Endothelial cell of umbilical vein (primary cell): ENCODE results near the gene MCM9. TPM values are rescaled to one million over a fixed set of nuclear protein-coding genes. Genes with fewer than 3 reads are reported as not detected.

Source experiments
- BruUV-seq: library from RNA; stranded (reverse); fragments of 400-500 nt; replicated peaks from 2 replicates; lab custom pipeline; 2021; lab: Mats Ljungman, UMichigan
- CTCF ChIA-PET: fragments of 300-600, 350-600 bp; sonication (Branson Sonifier 250); formaldehyde crosslinking; loops from one replicate; lab custom pipeline; 2021; ENCODE audit warnings: antibody characterized with exemption, inconsistent platforms; lab: Charles Lee
- POLR2A ChIA-PET: fragments of 300-600, 350-600 bp; sonication (Branson Sonifier 250); formaldehyde crosslinking; loops from one replicate; lab custom pipeline; 2021; ENCODE audit warnings: antibody characterized with exemption, inconsistent platforms; lab: Charles Lee
- DNase-seq: peaks from one replicate; pipeline ENCODE4 v3.0.0-alpha.2; 2011; ENCODE audit warnings: low read depth, low spot score
- FAIRE-seq: peaks from 2 replicates; lab custom pipeline; 2011; peaks lifted over from hg19 to GRCh38; lab: Jason Lieb, UNC
- H2AFZ ChIP-seq: 2 replicates; pipeline ENCODE4 v1.6.0; 2012; ENCODE audit warnings: low read depth, low read length, control low read depth, inconsistent platforms
- H3K27ac ChIP-seq: 2 replicates; pipeline ENCODE4 v1.5.1; 2011; ENCODE audit warnings: low read depth, mild to moderate bottlenecking, control low read depth, low read length, moderate library complexity; ENCODE audit not compliant: insufficient read depth
- H3K27me3 ChIP-seq, 2 experiments: 2 replicates each; pipeline versions ENCODE4 v1.6.0 to v1.6.1; 2011; ENCODE audit warnings: low read length in 2 of 2, mixed read lengths in 1 of 2; ENCODE audit not compliant: control insufficient read depth in 2 of 2, insufficient read depth in 2 of 2
- H3K36me3 ChIP-seq, 2 experiments: 2 replicates in 1 of 2; 3 replicates in 1 of 2; pipeline ENCODE4 v1.5.1; 2011; ENCODE audit warnings: low read length in 2 of 2, mild to moderate bottlenecking in 1 of 2, moderate library complexity in 1 of 2; ENCODE audit not compliant: control insufficient read depth in 2 of 2, insufficient read depth in 2 of 2; ENCODE audit errors: extremely low read depth in 1 of 2
- H3K4me1 ChIP-seq: 3 replicates; pipeline ENCODE4 v1.5.1; 2011; ENCODE audit warnings: mild to moderate bottlenecking, low read length; ENCODE audit not compliant: control insufficient read depth, insufficient read depth; ENCODE audit errors: extremely low read depth
- H3K4me2 ChIP-seq: 2 replicates; pipeline ENCODE4 v1.6.1; 2011; ENCODE audit warnings: low read length, control low read depth, mixed read lengths; ENCODE audit not compliant: insufficient read depth
- H3K4me3 ChIP-seq, 3 experiments: fragments of 200-600 bp in 1 of 3; sonication (generic), shearing (Covaris generic) in 1 of 3; replicated peaks in 1 of 3; 2 replicates each; pipeline ENCODE4 v1.5.1; 2011 to 2016; ENCODE audit warnings: control low read depth in 3 of 3, low read length in 3 of 3, mild to moderate bottlenecking in 2 of 3, inconsistent platforms in 1 of 3, low read depth in 1 of 3, moderate library complexity in 1 of 3; ENCODE audit not compliant: insufficient read depth in 1 of 3
- H3K79me2 ChIP-seq: 2 replicates; pipeline ENCODE4 v1.6.0; 2012; ENCODE audit warnings: low read length, inconsistent platforms; ENCODE audit not compliant: control insufficient read depth, insufficient read depth
- H3K9ac ChIP-seq: replicated peaks from 2 replicates; pipeline ENCODE3; 2011; ENCODE audit warnings: low read length, control low read depth; ENCODE audit not compliant: insufficient read depth; ENCODE audit errors: extremely low read depth
- H3K9me1 ChIP-seq: replicated peaks from 3 replicates; pipeline ENCODE4 v1.6.0; 2011; ENCODE audit warnings: mild to moderate bottlenecking, low read length; ENCODE audit not compliant: control insufficient read depth, insufficient read depth; ENCODE audit errors: extremely low read depth
- H3K9me3 ChIP-seq: replicated peaks from 2 replicates; pipeline ENCODE4 v1.5.1; 2012; ENCODE audit warnings: low read length, inconsistent platforms; ENCODE audit not compliant: control insufficient read depth, insufficient read depth
- H4K20me1 ChIP-seq: replicated peaks from 2 replicates; pipeline ENCODE3; 2011; ENCODE audit warnings: mild to moderate bottlenecking, low read length; ENCODE audit not compliant: control insufficient read depth, insufficient read depth; ENCODE audit errors: extremely low read depth
- CTCF ChIP-seq, 2 donors: IDR thresholded peaks; 1 replicate in 1 of 2; 2 replicates in 1 of 2; pipeline ENCODE4 v1.5.1; 2011; ENCODE audit warnings: low read length in 2 of 2, mild to moderate bottlenecking in 2 of 2, moderate library complexity in 2 of 2, control low read depth in 1 of 2, inconsistent platforms in 1 of 2, low read depth in 1 of 2; ENCODE audit not compliant: insufficient read depth in 1 of 2; ENCODE audit errors: extremely low read depth in 1 of 2
- FOS ChIP-seq: IDR thresholded peaks from 2 replicates; pipeline ENCODE4 v1.6.1; 2011; ENCODE audit warnings: mild to moderate bottlenecking, low read length, moderate library complexity, borderline replicate concordance; ENCODE audit not compliant: insufficient read depth
- GATA2 ChIP-seq: IDR thresholded peaks from 2 replicates; pipeline ENCODE4 v1.7.0; 2011; ENCODE audit warnings: low read depth, mild to moderate bottlenecking, moderate library complexity, mixed read lengths, low read length; ENCODE audit not compliant: insufficient read length, insufficient read depth
- JUN ChIP-seq: IDR thresholded peaks from 2 replicates; pipeline ENCODE4 v1.6.1; 2011; ENCODE audit warnings: borderline replicate concordance, low read depth; ENCODE audit not compliant: insufficient read length, insufficient read depth
- POLR2A ChIP-seq: IDR thresholded peaks from 2 replicates; pipeline ENCODE4 v1.6.1; 2012; ENCODE audit warnings: low read depth, mild to moderate bottlenecking, control low read depth, low read length
- POLR2AphosphoS5 ChIP-seq: IDR thresholded peaks from 2 replicates; pipeline ENCODE4 v1.6.1; 2012; ENCODE audit warnings: low read depth, mild to moderate bottlenecking, control low read depth, low read length, moderate library complexity; ENCODE audit not compliant: insufficient read depth
- dilution Hi-C: fragments of 300-500 bp; cut with MboI; formaldehyde crosslinking; loops from one replicate; pipeline ENCODE4 v1.15.0; 2019; ENCODE audit warnings: low sequenced_read_pairs; ENCODE audit not compliant: extremely low pct_ligation_motif_present
- intact Hi-C: fragments of 100-400 bp; cut with micrococcal nuclease; formaldehyde crosslinking; loops from one replicate; pipeline ENCODE4 v1.10.0; 2022
- polyA plus RNA-seq, 4 experiments: library from polyadenylated mRNA; depleted of rRNA in 3 of 4; stranded (reverse) in 3 of 4; unstranded in 1 of 4; fragments of >200 nt; gene quantifications; 2 replicates each; pipeline versions ENCODE4 v1.2.1 to v1.2.3, GENCODE V29; 2011 to 2012; ENCODE audit warnings: missing spikeins in 1 of 4
- total RNA-seq: library from RNA; stranded (reverse); gene quantifications from 2 replicates; pipeline ENCODE4 v1.2.3, GENCODE V29; 2021

Gene MCM9
- total and polyA plus RNA-seq, 2 donors (not counting 3 experiments of a cell fraction or from before 2014, with no cell fraction given) = 2.0 to 14.1 TPM

- peak overlapping the region; percentile 77 for H3K4me2 ChIP-seq
- peak overlapping the region; percentile 56 to 99 (median 87) for H3K4me3 ChIP-seq
- DNase-seq (peak; percentile 68), FAIRE-seq (no peak)
- H3K9me3 ChIP-seq = no peaks in the 10 kb centered on the region
- peaks cover 63% of the 10 kb centered on the region for H3K79me2 ChIP-seq
- intact Hi-C loops = loop anchor here (1.0 to 10.0 kb wide), 5 partner anchors 24 to 1400 kb away; partner anchors contain the start of genes CEP85L and MCM9
- no peaks in the 10 kb centered on the region for H4K20me1 ChIP-seq
- no peaks in the 10 kb centered on the region for H3K27me3 ChIP-seq
- dilution Hi-C loops = no loop called here
- H3K9me1 ChIP-seq = no peaks in the 10 kb centered on the region
- H2AFZ ChIP-seq = peak overlapping the region; percentile 47
- BruUV-seq = TSS peak; percentile 52
- TF ChIP-seq JUN (no peak), FOS (no peak), GATA2 (no peak), POLR2A (peak; percentile 67), CTCF (IDR thresholded peaks at IDR 0.05; ENCODE audit: extremely low read depth in 1 of 2, insufficient read depth in 1 of 2, low read depth in 1 of 2, low read length in 2 of 2) (peak in 1 of 2 donors; percentile 7), POLR2AphosphoS5 (peak; percentile 30)
- H3K36me3 ChIP-seq = no peaks in the 10 kb centered on the region
- ChIA-PET POLR2A (interaction anchor here (0.6 to 1.6 kb wide), 2 partner anchors 40 to 1699 kb away, joined by 3 to 4 read pairs; partner anchors contain the start of gene MCM9), CTCF (interaction anchor here (1.1 to 2.9 kb wide), 6 partner anchors 10 to 243 kb away, joined by 3 to 16 read pairs (median 5); partner anchors contain the start of gene CEP85L)
- peak overlapping the region; percentile 96 for H3K9ac ChIP-seq
- H3K27ac ChIP-seq = peak overlapping the region; percentile 91
- peaks cover 18% of the 10 kb centered on the region for H3K4me1 ChIP-seq
Measured at GRCh38 chr6:118894425-118895260, 40.3 kb downstream of the MCM9 start.
